Bone marrow (tissue), 2 donors: ENCODE results near the gene TACR1.
"Not testable (repeated sequence)": the region's sequence is repeated elsewhere in the genome, so short reads cannot be mapped to it uniquely, and the experiment has no call there.

Experiments
- DNase-seq, 2 donors: peaks; one replicate each; lab custom pipeline; 2025; lab: John Stamatoyannopoulos, UW

TACR1 gene

DNA sequence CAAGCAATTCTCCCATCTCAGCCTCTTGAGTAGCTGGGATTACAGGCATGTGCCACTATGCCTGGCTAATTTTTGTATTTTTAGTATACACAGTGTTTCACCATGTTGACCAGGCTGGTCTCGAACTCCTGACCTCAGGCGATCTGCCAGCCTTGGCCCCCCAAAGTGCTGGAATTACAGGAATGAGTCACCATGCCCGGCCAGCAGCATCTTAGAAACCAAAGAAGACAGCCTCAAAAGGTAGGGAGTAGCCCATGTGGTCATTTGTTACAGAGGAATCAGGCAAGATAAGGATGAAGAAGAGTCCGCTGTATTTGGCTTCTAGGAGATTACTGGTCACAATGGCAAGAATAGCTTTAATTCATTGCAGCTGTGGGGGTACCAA is 53.1 kb downstream of the TACR1 start:
- DNase-seq = not testable (repeated sequence)

GRCh38 chr2:75142081-75142480 is 57.2 kb downstream of the TACR1 start:
- DNase-seq = no peak

GRCh38 chr2:75140288-75140687 is 59.0 kb downstream of the TACR1 start:
- DNase-seq = no peak

- no peak for DNase-seq
Measured at GRCh38 chr2:75139171-75139570, 60.1 kb downstream of the TACR1 start.

DNA sequence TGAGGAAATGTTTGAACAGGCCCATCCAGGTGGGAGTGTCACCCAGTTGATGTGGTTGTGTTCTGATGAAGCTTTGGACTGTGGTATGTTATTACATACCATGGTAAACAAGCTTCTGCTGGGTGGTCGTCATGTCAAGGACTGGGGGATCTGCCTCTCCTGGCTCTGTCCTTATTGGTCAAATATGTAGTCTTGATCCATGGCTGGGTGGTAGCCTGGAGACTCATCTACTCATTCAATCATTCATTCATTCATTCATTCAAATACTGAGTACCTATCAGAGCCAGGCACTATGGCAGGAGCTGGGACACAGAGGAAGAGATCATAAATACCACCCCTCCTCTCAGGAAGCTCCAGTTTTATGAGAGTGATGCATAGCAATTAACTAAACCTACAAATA is 60.8 kb downstream of the TACR1 start:
- DNase-seq = no peak

- DNase-seq = no peak
Measured at GRCh38 chr2:75135776-75136400, 63.4 kb downstream of the TACR1 start.

DNA sequence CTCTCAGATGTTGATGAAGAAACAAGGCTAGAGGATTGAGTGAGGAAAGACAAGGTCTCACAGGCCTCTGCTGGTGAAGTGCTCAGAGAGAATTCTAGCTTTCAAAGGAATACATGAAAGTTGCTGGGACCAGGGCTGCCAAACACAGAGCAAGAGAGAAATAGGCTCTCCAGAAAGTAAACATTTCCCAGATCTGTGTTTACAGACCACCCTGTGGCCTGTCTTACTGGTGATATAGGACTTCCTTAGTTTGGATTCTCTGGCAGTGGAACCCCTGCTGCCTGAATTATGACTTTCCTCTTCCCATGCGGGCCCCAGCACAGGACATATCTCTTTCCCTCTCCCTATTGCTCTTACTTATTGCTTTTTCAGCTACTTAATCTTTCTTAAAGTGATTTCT is 64.5 kb downstream of the TACR1 start:
- DNase-seq = no peak

DNA sequence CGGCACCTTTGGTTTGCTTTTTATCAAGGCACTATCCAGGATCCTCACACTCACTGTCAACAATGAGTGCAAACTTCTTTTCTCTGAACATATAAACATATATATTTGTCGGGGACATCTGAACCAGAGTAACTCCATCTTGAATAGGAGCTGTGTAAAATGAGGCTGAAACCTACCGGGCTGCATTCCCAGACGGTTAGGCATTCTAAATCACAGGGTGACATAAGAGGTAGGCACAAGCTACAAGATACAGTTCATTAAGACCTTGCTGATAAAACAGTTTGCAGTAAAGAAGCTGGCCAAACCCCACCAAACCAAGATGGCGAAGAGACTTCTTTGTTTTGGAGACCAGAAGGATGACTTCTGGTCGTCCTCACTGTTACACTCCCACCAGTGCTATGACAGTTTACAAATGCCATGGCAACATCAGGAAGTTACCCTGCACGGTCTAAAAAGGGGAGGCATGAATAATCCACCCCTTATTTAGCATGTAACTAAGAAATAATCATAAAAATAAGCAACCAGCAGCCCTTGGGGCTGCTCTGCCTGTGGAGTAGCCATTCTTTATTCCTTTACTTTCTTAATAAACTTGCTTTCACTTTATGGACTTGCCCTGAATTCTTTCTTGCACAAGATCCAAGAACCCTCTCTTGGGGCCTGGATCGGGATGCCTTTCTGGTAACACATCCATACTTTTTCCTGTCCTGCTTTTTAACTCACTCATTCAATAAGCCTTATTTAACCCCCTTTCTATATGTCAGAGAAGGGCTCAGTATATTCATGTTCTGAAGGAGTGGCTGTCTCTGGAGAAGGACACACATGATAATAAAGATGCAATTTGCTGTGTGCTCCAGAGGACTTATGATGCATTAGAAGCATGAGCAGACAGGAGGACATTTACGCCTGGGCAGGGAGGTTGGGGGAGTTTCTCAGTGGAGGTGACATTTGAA is 65.4 kb downstream of the TACR1 start:
- DNase-seq = no peak

GRCh38 chr2:75130171-75130570 is 69.1 kb downstream of the TACR1 start:
- no peak for DNase-seq

DNA sequence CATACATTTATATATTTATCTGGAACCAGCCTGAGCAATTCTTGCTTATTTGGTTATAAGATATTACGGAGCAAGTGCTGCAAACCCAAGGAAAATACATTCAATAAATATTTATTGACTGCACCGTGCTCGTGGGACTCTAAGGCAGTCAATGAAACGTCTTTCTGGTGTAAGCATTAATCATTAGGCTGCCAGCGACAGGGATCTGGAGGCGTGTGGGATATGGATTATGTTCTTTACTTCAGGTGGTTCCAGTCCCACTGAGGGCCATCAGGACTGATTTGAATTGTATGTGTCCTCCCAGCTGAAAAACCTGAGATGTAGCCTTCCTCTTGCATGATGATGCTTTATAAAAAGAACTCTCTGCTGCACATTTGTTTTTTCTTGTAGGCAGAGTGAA is 75.4 kb downstream of the TACR1 start:
- DNase-seq = no peak

DNA sequence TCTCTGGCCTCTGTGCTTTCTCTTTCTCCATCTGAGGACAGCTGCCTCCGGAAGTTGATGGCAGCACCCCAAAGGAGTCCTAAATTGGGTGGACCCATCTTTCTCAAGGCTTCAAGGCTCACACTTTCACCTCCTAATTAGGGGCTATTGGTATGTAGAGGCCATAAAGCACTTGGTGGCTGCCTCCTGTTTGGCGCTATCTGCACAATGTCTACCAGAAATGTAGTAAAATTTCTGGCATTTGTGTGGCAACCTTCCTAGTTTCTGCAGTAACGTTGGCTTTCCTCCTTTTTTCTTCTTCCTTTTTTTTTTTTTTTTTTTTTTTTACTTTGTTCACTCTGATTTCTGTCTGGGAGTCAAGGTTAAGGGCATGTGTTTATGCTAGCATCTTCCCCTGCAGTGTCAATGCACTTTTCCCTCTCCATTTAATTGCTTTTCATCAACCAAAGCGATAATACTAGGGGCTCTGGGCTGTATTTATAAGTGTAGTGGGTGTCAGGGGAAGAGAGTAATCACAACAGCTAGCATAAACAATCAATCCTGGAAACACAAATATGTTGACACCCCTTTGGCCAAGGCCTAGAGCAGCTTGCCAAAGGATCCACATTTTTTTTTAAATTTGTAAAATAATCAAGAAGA is 86.0 kb downstream of the TACR1 start:
- no peak for DNase-seq

- DNase-seq = no peak
Measured at GRCh38 chr2:75108937-75109482, 90.3 kb downstream of the TACR1 start.

DNA sequence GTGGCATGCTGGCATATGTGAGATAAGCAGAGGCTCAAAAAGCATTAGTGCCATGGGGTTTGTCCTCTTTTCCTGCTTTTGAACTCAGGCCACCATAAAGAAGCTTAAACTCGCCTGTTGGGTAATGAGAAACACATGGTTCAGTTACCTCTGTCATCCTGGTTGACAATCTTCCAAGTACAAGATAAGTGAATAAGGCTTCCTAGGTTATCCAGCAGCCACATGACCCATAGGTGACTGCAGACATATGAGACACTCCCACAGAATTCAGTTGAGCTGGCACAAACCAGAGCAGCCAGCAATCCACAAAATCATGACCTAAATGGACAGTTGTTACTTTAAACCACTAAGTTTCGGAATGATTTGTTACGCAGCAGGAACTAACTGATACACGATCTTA is 97.3 kb downstream of the TACR1 start:
- no peak for DNase-seq

DNA sequence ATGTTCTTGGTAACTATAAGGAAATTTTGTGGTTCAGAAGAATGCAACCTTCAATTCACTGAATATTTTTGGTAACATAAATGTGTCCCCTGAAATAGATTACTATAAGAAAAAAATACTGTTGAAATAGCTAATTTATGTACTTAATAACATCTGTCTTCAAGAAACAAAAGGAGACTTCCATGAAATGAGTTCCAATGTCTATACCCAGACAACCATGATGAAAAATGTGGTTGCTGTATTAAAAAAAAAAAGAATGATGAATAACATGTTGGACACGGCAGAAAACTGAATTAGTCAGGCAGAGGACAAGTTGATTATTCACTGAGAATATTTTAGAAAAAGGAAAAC is 98.5 kb downstream of the TACR1 start:
- DNase-seq = no peak

DNA sequence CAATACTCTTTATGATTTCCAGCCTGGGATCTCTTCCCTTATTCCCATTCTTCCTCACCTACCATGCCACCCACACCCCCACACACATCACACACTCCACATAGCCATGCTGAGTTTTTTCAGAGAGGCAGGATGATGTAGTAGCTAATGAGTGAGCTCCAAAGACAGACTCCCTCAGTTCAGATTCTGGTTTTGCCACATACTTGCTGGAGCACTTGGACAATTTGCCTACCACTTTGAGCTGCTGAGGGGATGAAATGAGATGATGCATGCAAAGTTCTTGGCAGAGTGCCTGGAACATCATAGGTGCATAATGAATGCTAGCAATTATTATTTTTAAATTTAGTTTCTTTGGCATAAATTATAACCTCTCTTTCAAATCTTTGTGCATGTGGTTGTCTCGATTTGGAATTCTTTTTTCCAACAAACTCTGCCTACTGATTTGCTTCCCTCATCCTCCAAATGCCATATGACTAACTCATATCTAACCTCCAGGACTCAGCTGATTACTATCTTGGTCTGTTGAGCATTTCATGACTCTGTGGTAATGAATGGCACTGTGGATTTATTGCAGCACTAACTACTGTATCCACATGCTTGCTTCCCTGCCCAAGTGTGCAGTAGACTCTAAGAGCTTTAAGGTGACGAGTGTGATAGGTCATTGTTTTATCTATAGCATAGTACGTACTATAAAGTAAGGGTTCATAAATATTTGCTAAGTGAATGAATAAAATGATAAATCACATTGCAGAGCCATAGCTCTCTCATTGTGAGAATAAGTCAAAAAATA is 99.1 kb downstream of the TACR1 start:
- DNase-seq = no peak

DNA sequence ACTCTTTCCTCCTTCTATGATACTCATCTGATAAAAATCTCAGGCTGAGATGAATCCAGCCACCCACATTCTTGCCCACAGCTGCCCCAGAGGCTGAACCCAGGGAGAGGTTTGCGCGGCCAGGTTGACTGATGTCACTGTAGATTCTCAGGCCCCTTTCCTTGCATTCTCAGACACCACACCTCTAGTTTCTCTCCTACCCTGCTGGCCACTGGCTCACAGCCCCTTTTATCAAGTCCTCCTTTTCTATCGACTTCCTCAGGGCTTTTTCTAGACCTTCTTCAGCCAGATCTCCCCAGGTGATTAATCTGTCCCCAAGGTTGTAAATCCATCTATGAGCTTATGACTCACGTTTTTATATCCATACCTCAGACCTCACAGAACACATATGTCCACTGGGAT is 99.8 kb downstream of the TACR1 start:
- no peak for DNase-seq

GRCh38 chr2:75098856-75099255 is 100.5 kb downstream of the TACR1 start:
- DNase-seq = no peak

- DNase-seq = no peak
Measured at GRCh38 chr2:75097831-75098230, 101.5 kb downstream of the TACR1 start.

GRCh38 chr2:75094405-75094804 is 104.9 kb downstream of the TACR1 start:
- no peak for DNase-seq

DNA sequence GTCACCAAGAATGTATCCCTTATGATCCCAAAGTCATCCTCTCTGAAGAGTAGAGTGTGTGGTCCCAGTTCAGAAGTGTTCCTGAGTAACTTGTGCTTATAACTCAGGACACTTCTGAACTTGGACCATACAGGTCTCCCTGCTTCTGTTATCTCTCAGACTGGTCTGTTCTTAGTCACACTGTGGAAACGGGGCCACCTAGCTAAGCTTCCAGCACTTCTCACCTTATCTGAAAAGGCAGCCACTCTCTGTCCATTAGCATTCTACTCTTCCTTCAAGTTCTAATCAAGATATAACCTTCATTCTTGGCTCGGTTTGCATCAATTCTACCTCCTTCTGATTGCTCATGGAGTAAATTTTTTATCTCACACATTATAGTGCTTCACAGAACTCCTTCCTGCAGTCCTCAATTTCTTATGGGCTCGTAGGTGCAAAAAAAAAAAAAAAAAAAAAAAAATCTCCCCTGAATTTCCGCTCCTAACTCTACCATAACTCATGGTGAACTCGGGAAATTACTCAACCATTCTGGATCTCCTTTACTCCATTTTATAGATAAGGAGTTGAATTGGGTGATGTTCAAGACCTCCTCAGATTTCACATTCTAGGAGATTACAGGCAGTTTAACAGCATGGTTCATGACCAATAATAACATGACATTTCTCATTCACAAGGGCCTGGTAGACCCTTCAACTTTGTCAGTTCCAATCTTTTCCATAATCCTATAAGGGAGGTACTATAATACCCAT is 108.4 kb downstream of the TACR1 start:
- DNase-seq = no peak

DNA sequence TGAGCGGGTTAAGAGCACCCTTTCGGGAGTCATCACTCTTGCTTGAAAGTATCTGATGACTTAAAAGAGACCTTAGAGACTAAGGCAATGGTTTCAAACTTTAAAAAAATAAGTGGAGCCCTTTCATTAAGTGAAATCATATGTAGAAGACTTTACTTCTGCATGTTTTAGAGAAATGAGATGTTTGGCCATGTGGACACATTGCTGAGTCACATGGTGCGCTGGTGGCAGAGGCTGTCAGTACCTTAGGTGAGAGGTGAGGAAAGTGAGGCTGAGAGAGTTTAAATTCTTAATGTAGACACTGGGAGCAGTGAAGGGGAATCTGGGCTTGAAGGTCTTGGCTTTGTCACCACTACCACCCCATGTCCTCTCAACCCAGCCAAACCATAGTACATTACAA is 109.8 kb downstream of the TACR1 start:
- no peak for DNase-seq
